ENCODE measurements around the gene ULBP2. TPM values are rescaled to one million over a fixed set of nuclear protein-coding genes. Genes with fewer than 3 reads are reported as not detected.

The ULBP2 gene
- total and polyA plus RNA-seq, 2 of the 8 experiments (the other 6 are each of a cell fraction or from before 2014, with no cell fraction given) = 0.05 TPM; not detected in 1

DNA sequence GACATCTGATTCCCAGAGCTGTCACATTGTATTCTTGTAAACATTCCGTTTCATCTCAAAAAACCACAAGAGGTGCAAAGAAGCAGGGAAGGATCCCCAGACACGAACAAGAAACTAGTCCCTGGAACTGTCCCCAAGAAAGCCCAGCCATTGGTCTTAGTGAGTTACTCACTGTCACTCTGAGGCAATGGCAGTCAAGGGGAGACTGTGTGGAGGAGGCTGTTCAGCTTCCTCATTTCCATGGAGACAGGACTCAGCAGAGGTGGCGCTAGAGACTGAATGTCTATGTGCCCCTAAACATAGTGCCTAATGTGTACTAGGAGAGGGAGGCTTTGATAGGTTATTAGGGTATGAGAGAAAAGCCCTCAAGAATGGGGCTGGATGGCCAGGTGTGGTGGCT lies 33.0 kb downstream of the ULBP2 start:
- Histone ChIP-seq H2BK20ac (ENCODE audit: low read length) (no peak overlapping the region), H2AK5ac (ENCODE audit: low read depth, low read length) (no peak overlapping the region), H3K56ac (replicated peaks; ENCODE audit: insufficient read length, low read depth, low read length) (no peak overlapping the region), H3K4me3 (ENCODE audit: extremely low read depth in 1 of 4, insufficient read depth in 2 of 4, low read depth in 3 of 4, low read length in 4 of 4) (no peak overlapping the region), H2AFZ (ENCODE audit: low read length) (no peak overlapping the region), H3K18ac (ENCODE audit: extremely low read depth, low read length) (no peak overlapping the region), H3K9me3 (ENCODE audit: insufficient read depth in 2 of 2, low read depth in 1 of 2, low read length in 1 of 2) (no peaks in the 10 kb centered on the region), H3K14ac (ENCODE audit: insufficient read length) (no peak overlapping the region), H4K91ac (replicated peaks; ENCODE audit: insufficient read length, low read length) (no peak overlapping the region), H3K23ac (ENCODE audit: insufficient read length) (no peak overlapping the region), H3K23me2 (ENCODE audit: low read depth, low read length) (no peaks in the 10 kb centered on the region; the same call in 1 of the 2 replicates), H3K79me2 (ENCODE audit: control insufficient read depth in 1 of 2, insufficient read depth in 2 of 2, low read length in 2 of 2) (no peaks in the 10 kb centered on the region), H2BK15ac (ENCODE audit: low read length) (no peak overlapping the region), H3K27ac (ENCODE audit: low read depth, low read length) (no peak overlapping the region), H2BK120ac (replicated peaks; ENCODE audit: low read depth, low read length) (no peak overlapping the region), H4K20me1 (replicated peaks in 1 of 2; ENCODE audit: control insufficient read depth in 1 of 2, insufficient read depth in 2 of 2, low read length in 2 of 2) (peaks cover 0 to 1% of the 10 kb centered on the region in 2 experiments), H3K4me2 (ENCODE audit: insufficient read depth in 1 of 2, low read depth in 2 of 2, low read length in 2 of 2) (no peak overlapping the region), H3K27me3 (replicated peaks in 1 of 4; ENCODE audit: control insufficient read depth in 3 of 4, extremely low read depth in 1 of 4, insufficient read depth in 3 of 4, low read length in 3 of 4) (peaks cover 3 to 43% (median 20%) of the 10 kb centered on the region in 4 experiments), H2BK12ac (ENCODE audit: low read depth, low read length) (no peak overlapping the region), H2BK5ac (ENCODE audit: low read depth, low read length) (no peak overlapping the region), H4K8ac (ENCODE audit: extremely low read depth, insufficient read depth, low read length) (no peak overlapping the region), H4K5ac (ENCODE audit: insufficient read length, low read depth, low read length) (no peak overlapping the region), H3K4ac (replicated peaks; ENCODE audit: insufficient read length, low read depth, low read length) (no peak overlapping the region), H3K36me3 (ENCODE audit: control insufficient read depth in 2 of 4, insufficient read depth in 4 of 4, low read length in 3 of 4) (no peaks in the 10 kb centered on the region), H3K79me1 (ENCODE audit: low read depth, low read length) (no peaks in the 10 kb centered on the region), H3K4me1 (replicated peaks in 1 of 4; ENCODE audit: control insufficient read depth in 3 of 4, insufficient read depth in 4 of 4, low read length in 3 of 4) (no peaks in the 10 kb centered on the region), H3K9ac (replicated peaks in 1 of 4; ENCODE audit: extremely low read depth in 1 of 4, low read depth in 3 of 4, low read length in 3 of 4) (no peak overlapping the region)
- POLR2A ChIA-PET (ENCODE audit: partially characterized antibody) = no interaction called here
- FAIRE-seq (no peak), DNase-seq (ENCODE audit: low read depth in 1 of 2, low spot score in 2 of 2) (peak in 1 of 2 experiments; percentile 38)
- CTCF ChIA-PET (ENCODE audit: partially characterized antibody) = interaction anchor here (0.8 to 1.2 kb wide), 3 partner anchors 11 to 32 kb away, joined by 3 to 4 read pairs (median 4); partner anchors contain the start of gene ULBP1
- 45% methylated on average over 3 of the region's 3 CpGs; no CpG with 5 or more reads in 1 of the 2 experiments for WGBS, 2 experiments (ENCODE audit: extremely low coverage in 1 of 2, insufficient coverage in 1 of 2, insufficient read length in 1 of 2, insufficient replicate concordance in 2 of 2, low coverage in 1 of 2, low lambda C conversion rate in 2 of 2, missing lambda C conversion rate in 1 of 2)
- TF ChIP-seq, protein P1, sequence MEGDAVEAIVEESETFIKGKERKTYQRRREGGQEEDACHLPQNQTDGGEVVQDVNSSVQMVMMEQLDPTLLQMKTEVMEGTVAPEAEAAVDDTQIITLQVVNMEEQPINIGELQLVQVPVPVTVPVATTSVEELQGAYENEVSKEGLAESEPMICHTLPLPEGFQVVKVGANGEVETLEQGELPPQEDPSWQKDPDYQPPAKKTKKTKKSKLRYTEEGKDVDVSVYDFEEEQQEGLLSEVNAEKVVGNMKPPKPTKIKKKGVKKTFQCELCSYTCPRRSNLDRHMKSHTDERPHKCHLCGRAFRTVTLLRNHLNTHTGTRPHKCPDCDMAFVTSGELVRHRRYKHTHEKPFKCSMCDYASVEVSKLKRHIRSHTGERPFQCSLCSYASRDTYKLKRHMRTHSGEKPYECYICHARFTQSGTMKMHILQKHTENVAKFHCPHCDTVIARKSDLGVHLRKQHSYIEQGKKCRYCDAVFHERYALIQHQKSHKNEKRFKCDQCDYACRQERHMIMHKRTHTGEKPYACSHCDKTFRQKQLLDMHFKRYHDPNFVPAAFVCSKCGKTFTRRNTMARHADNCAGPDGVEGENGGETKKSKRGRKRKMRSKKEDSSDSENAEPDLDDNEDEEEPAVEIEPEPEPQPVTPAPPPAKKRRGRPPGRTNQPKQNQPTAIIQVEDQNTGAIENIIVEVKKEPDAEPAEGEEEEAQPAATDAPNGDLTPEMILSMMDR (IDR thresholded peaks at IDR 0.05; ENCODE audit: control extremely low read depth in 1 of 3, insufficient read depth in 1 of 3, low read depth in 1 of 3, low read length in 3 of 3) = peak in 1 of 3 experiments; percentile 4; a peak in 1 of 4 replicates
- TF ChIP-seq FOSL1 (IDR thresholded peaks at IDR 0.05; ENCODE audit: insufficient read depth, low read depth, low read length) (no peak), SUZ12 (IDR thresholded peaks at IDR 0.05; ENCODE audit: low read length) (no peak), RAD21 (IDR thresholded peaks at IDR 0.05 in 1 of 2, conservative IDR thresholded peaks at IDR 0.05 in 1 of 2; ENCODE audit: low read depth in 2 of 2, low read length in 2 of 2) (peak in 1 of 2 experiments; percentile 11; a peak in 1 of 4 replicates)

All from H1 (cell line).